Measurements from ENCODE around the gene ALCAM. TPM values are rescaled to one million over a fixed set of nuclear protein-coding genes. Genes with fewer than 3 reads are reported as not detected.

ALCAM gene
- total and polyA plus RNA-seq, 2 donors (not counting 1 experiment from before 2014, with no cell fraction given), result 168 to 188 TPM

DNA sequence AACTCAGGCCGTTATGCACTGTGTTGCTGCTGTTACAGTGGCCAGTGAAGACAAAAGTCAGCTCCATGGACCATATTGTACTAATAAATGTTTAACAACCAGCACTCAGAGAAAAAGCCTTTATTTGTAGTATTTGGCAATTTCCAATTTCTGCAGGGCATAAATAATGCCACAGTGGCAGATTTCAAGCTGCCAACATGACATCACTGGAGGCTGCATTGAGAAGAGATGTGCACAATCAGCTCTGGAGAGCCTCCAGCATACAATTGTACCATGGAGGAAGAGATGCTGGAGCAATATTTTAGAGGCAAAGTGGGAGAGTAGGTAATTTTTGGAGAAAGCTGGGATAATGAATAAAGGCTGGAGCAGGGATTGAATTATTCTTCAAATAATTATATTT lies 9.7 kb upstream of the ALCAM start:
- Histone ChIP-seq H3K4me1 (ENCODE audit: control insufficient read depth, extremely low read depth, insufficient read depth, low read length) (peaks cover 3% of the 10 kb centered on the region), H4K20me1 (ENCODE audit: control insufficient read depth, extremely low read depth, insufficient read depth, low read length) (no peaks in the 10 kb centered on the region), H3K79me2 (ENCODE audit: control insufficient read depth, insufficient read depth, low read length) (no peaks in the 10 kb centered on the region), H3K9me3 (ENCODE audit: control insufficient read depth, insufficient read depth, low read depth, low read length) (no peaks in the 10 kb centered on the region), H3K4me2 (ENCODE audit: extremely low read depth, insufficient read depth, low read length) (no peak overlapping the region), H3K36me3 (ENCODE audit: control insufficient read depth, insufficient read depth, low read length) (no peaks in the 10 kb centered on the region), H3K4me3 (replicated peaks in 1 of 4; ENCODE audit: control extremely low read depth in 1 of 4, insufficient read depth in 1 of 4, low read depth in 3 of 4, low read length in 4 of 4) (no peak overlapping the region), H3K27ac (ENCODE audit: insufficient read depth, low read length) (no peak overlapping the region), H3K9ac (ENCODE audit: insufficient read depth, low read length) (no peak overlapping the region), H3K27me3 (ENCODE audit: control insufficient read depth, insufficient read depth, low read length) (no peaks in the 10 kb centered on the region), H2AFZ (ENCODE audit: low read length) (no peak overlapping the region)
- no peak for DNase-seq (ENCODE audit: low read depth in 2 of 2)
- TF ChIP-seq CTCF (conservative IDR thresholded peaks at IDR 0.05 in 1 of 2, IDR thresholded peaks at IDR 0.05 in 1 of 2; ENCODE audit: low read depth in 1 of 2, low read length in 2 of 2) (no peak), EZH2 (IDR thresholded peaks at IDR 0.05; ENCODE audit: low read length, missing control alignments) (no peak)

GRCh38 chr3:105359098-105359762 lies 7.5 kb upstream of the ALCAM start:
- Histone ChIP-seq H3K4me1 (ENCODE audit: control insufficient read depth, extremely low read depth, insufficient read depth, low read length) (peaks cover 5% of the 10 kb centered on the region), H3K4me2 (ENCODE audit: extremely low read depth, insufficient read depth, low read length) (no peak overlapping the region), H3K4me3 (replicated peaks in 1 of 4; ENCODE audit: control extremely low read depth in 1 of 4, insufficient read depth in 1 of 4, low read depth in 3 of 4, low read length in 4 of 4) (no peak overlapping the region), H3K36me3 (ENCODE audit: control insufficient read depth, insufficient read depth, low read length) (no peaks in the 10 kb centered on the region), H3K9me3 (ENCODE audit: control insufficient read depth, insufficient read depth, low read depth, low read length) (no peaks in the 10 kb centered on the region), H3K9ac (ENCODE audit: insufficient read depth, low read length) (no peak overlapping the region), H3K79me2 (ENCODE audit: control insufficient read depth, insufficient read depth, low read length) (no peaks in the 10 kb centered on the region), H2AFZ (ENCODE audit: low read length) (no peak overlapping the region), H3K27ac (ENCODE audit: insufficient read depth, low read length) (no peak overlapping the region), H3K27me3 (ENCODE audit: control insufficient read depth, insufficient read depth, low read length) (no peaks in the 10 kb centered on the region), H4K20me1 (ENCODE audit: control insufficient read depth, extremely low read depth, insufficient read depth, low read length) (no peaks in the 10 kb centered on the region)
- peak; percentile 74 to 91 for DNase-seq (ENCODE audit: low read depth in 2 of 2)
- no peak for TF ChIP-seq CTCF (conservative IDR thresholded peaks at IDR 0.05 in 1 of 2, IDR thresholded peaks at IDR 0.05 in 1 of 2; ENCODE audit: low read depth in 1 of 2, low read length in 2 of 2)
- no peak for TF ChIP-seq EZH2 (IDR thresholded peaks at IDR 0.05; ENCODE audit: low read length, missing control alignments)

GRCh38 chr3:105360003-105360402 lies 6.7 kb upstream of the ALCAM start:
- no peak for DNase-seq (ENCODE audit: low read depth in 2 of 2)
- Histone ChIP-seq H4K20me1 (ENCODE audit: control insufficient read depth, extremely low read depth, insufficient read depth, low read length) (no peaks in the 10 kb centered on the region), H3K36me3 (ENCODE audit: control insufficient read depth, insufficient read depth, low read length) (no peaks in the 10 kb centered on the region), H3K4me3 (replicated peaks in 1 of 4; ENCODE audit: control extremely low read depth in 1 of 4, insufficient read depth in 1 of 4, low read depth in 3 of 4, low read length in 4 of 4) (no peak overlapping the region), H3K79me2 (ENCODE audit: control insufficient read depth, insufficient read depth, low read length) (no peaks in the 10 kb centered on the region), H3K9me3 (ENCODE audit: control insufficient read depth, insufficient read depth, low read depth, low read length) (no peaks in the 10 kb centered on the region), H3K27me3 (ENCODE audit: control insufficient read depth, insufficient read depth, low read length) (no peaks in the 10 kb centered on the region), H3K27ac (ENCODE audit: insufficient read depth, low read length) (no peak overlapping the region), H3K4me1 (ENCODE audit: control insufficient read depth, extremely low read depth, insufficient read depth, low read length) (peaks cover 9% of the 10 kb centered on the region), H3K4me2 (ENCODE audit: extremely low read depth, insufficient read depth, low read length) (no peak overlapping the region), H2AFZ (ENCODE audit: low read length) (no peak overlapping the region), H3K9ac (ENCODE audit: insufficient read depth, low read length) (no peak overlapping the region)
- TF ChIP-seq EZH2 (IDR thresholded peaks at IDR 0.05; ENCODE audit: low read length, missing control alignments) (no peak), CTCF (conservative IDR thresholded peaks at IDR 0.05 in 1 of 2, IDR thresholded peaks at IDR 0.05 in 1 of 2; ENCODE audit: low read depth in 1 of 2, low read length in 2 of 2) (no peak)
